ENCODE measurements around the gene FAM110C. TPM values are rescaled to one million over a fixed set of nuclear protein-coding genes. Genes with fewer than 3 reads are reported as not detected.
"Not testable (repeated sequence)": the region's sequence is repeated elsewhere in the genome, so short reads cannot be mapped to it uniquely, and the experiment has no call there.

The FAM110C gene
- total and polyA plus RNA-seq, 2 of the 8 experiments (the other 6 are each of a cell fraction or from before 2014, with no cell fraction given), result 4.8 to 13.2 TPM

GRCh38 chr2:15916-16315 is 30.4 kb downstream of the FAM110C start:
- H3K23me2 ChIP-seq (ENCODE audit: low read depth, low read length); H3K18ac ChIP-seq (ENCODE audit: extremely low read depth, low read length); H4K91ac ChIP-seq (replicated peaks; ENCODE audit: insufficient read length, low read length); H3K56ac ChIP-seq (replicated peaks; ENCODE audit: insufficient read length, low read depth, low read length); H2BK15ac ChIP-seq (ENCODE audit: low read length); H3K36me3 ChIP-seq (ENCODE audit: control insufficient read depth in 2 of 4, insufficient read depth in 4 of 4, low read length in 3 of 4); H2BK20ac ChIP-seq (ENCODE audit: low read length); H3K4me1 ChIP-seq (replicated peaks in 1 of 4; ENCODE audit: control insufficient read depth in 3 of 4, insufficient read depth in 4 of 4, low read length in 3 of 4); H3K9ac ChIP-seq (replicated peaks in 1 of 4; ENCODE audit: extremely low read depth in 1 of 4, low read depth in 3 of 4, low read length in 3 of 4); H3K4ac ChIP-seq (replicated peaks; ENCODE audit: insufficient read length, low read depth, low read length); H4K5ac ChIP-seq (ENCODE audit: insufficient read length, low read depth, low read length); H3K4me2 ChIP-seq (ENCODE audit: insufficient read depth in 1 of 2, low read depth in 2 of 2, low read length in 2 of 2); H3K23ac ChIP-seq (ENCODE audit: insufficient read length); H2AFZ ChIP-seq (ENCODE audit: low read length); H2BK120ac ChIP-seq (replicated peaks; ENCODE audit: low read depth, low read length); H2BK5ac ChIP-seq (ENCODE audit: low read depth, low read length); FAIRE-seq; H3K27ac ChIP-seq (ENCODE audit: low read depth, low read length); H4K20me1 ChIP-seq (replicated peaks in 1 of 2; ENCODE audit: control insufficient read depth in 1 of 2, insufficient read depth in 2 of 2, low read length in 2 of 2); H3K4me3 ChIP-seq (ENCODE audit: extremely low read depth in 1 of 4, insufficient read depth in 2 of 4, low read depth in 3 of 4, low read length in 4 of 4); H2AK5ac ChIP-seq (ENCODE audit: low read depth, low read length); H2BK12ac ChIP-seq (ENCODE audit: low read depth, low read length); H3K27me3 ChIP-seq (replicated peaks in 1 of 4; ENCODE audit: control insufficient read depth in 3 of 4, extremely low read depth in 1 of 4, insufficient read depth in 3 of 4, low read length in 3 of 4); H3K14ac ChIP-seq (ENCODE audit: insufficient read length); POLR2A ChIA-PET (ENCODE audit: partially characterized antibody); DNase-seq (ENCODE audit: low read depth in 1 of 2, low spot score in 2 of 2); H4K8ac ChIP-seq (ENCODE audit: extremely low read depth, insufficient read depth, low read length); H3K79me2 ChIP-seq (ENCODE audit: control insufficient read depth in 1 of 2, insufficient read depth in 2 of 2, low read length in 2 of 2); H3K79me1 ChIP-seq (ENCODE audit: low read depth, low read length): not testable (repeated sequence)
- CTCF ChIA-PET (ENCODE audit: partially characterized antibody), result interaction anchor here (1.0 to 11.6 kb wide), 12 partner anchors 21 to 274 kb away, joined by 3 to 108 read pairs (median 4); no protein-coding TSS in a partner anchor
- 100% methylated on average over 2 of the region's 2 CpGs; no CpG with 5 or more reads in 1 of the 2 experiments for WGBS, 2 experiments (ENCODE audit: extremely low coverage in 1 of 2, insufficient coverage in 1 of 2, insufficient read length in 1 of 2, insufficient replicate concordance in 2 of 2, low coverage in 1 of 2, low lambda C conversion rate in 2 of 2, missing lambda C conversion rate in 1 of 2)
- peaks cover 9 to 11% of the 10 kb centered on the region in 2 experiments for H3K9me3 ChIP-seq (ENCODE audit: insufficient read depth in 2 of 2, low read depth in 1 of 2, low read length in 1 of 2)
